Astrocyte (in vitro differentiated cells and primary cell): ENCODE results near the gene FILIP1L. TPM values are rescaled to one million over a fixed set of nuclear protein-coding genes. Genes with fewer than 3 reads are reported as not detected.

Experiments used
- DNase-seq: peaks from one replicate; pipeline ENCODE4 v3.0.0-alpha.2; 2010; ENCODE audit warnings: low read depth
- FAIRE-seq: peaks from 2 replicates; lab custom pipeline; 2011; peaks lifted over from hg19 to GRCh38; lab: Jason Lieb, UNC
- H2AFZ ChIP-seq: 2 replicates; pipeline ENCODE4 v1.6.0; 2012; ENCODE audit warnings: low read depth, low read length, inconsistent platforms
- H3K27ac ChIP-seq: 2 replicates; pipeline ENCODE4 v1.5.1; 2011; ENCODE audit warnings: low read depth, low read length, inconsistent platforms
- H3K27me3 ChIP-seq: 2 replicates; pipeline ENCODE4 v1.6.0; 2011; ENCODE audit warnings: low read length, inconsistent platforms; ENCODE audit not compliant: insufficient read depth
- H3K36me3 ChIP-seq: 2 replicates; pipeline ENCODE4 v1.5.1; 2011; ENCODE audit warnings: low read length, inconsistent platforms; ENCODE audit not compliant: insufficient read depth
- H3K4me1 ChIP-seq: 2 replicates; pipeline ENCODE4 v1.5.1; 2011; ENCODE audit warnings: low read length, inconsistent platforms; ENCODE audit not compliant: insufficient read depth
- H3K4me2 ChIP-seq: 2 replicates; pipeline ENCODE4 v1.6.0; 2012; ENCODE audit warnings: low read length, inconsistent platforms
- H3K4me3 ChIP-seq: 2 replicates; pipeline ENCODE4 v1.5.1; 2011; ENCODE audit warnings: low read depth, mild to moderate bottlenecking, low read length, inconsistent platforms; ENCODE audit not compliant: insufficient read depth
- H3K79me2 ChIP-seq: 2 replicates; pipeline ENCODE4 v1.6.0; 2012; ENCODE audit warnings: mild to moderate bottlenecking, low read length, inconsistent platforms; ENCODE audit not compliant: insufficient read depth
- H3K9ac ChIP-seq: 2 replicates; pipeline ENCODE4 v1.6.0; 2012; ENCODE audit warnings: mild to moderate bottlenecking, low read length, inconsistent platforms
- H3K9me3 ChIP-seq: 2 replicates; pipeline ENCODE4 v1.5.1; 2012; ENCODE audit warnings: low read depth, mild to moderate bottlenecking, low read length, inconsistent platforms; ENCODE audit not compliant: insufficient read depth
- H4K20me1 ChIP-seq: 2 replicates; pipeline ENCODE4 v1.6.0; 2012; ENCODE audit warnings: low read length, inconsistent platforms; ENCODE audit not compliant: insufficient read depth
- H3K27ac Mint-ChIP-seq: one replicate; pipeline ENCODE4 v1.8.0; 2021; ENCODE audit warnings: mild to moderate bottlenecking, mixed read lengths; ENCODE audit not compliant: unreplicated experiment
- H3K27me3 Mint-ChIP-seq: one replicate; pipeline ENCODE4 v1.8.0; 2021; ENCODE audit warnings: low read depth, mixed read lengths; ENCODE audit not compliant: unreplicated experiment
- H3K36me3 Mint-ChIP-seq: one replicate; pipeline ENCODE4 v1.8.0; 2021; ENCODE audit warnings: low read depth, mixed read lengths; ENCODE audit not compliant: unreplicated experiment
- H3K4me1 Mint-ChIP-seq: one replicate; pipeline ENCODE4 v1.8.0; 2021; ENCODE audit warnings: low read depth, mixed read lengths; ENCODE audit not compliant: unreplicated experiment
- H3K4me3 Mint-ChIP-seq: one replicate; pipeline ENCODE4 v1.8.0; 2021; ENCODE audit warnings: mild to moderate bottlenecking, moderate library complexity, mixed read lengths; ENCODE audit not compliant: unreplicated experiment
- H3K9me3 Mint-ChIP-seq: one replicate; pipeline ENCODE4 v1.8.0; 2021; ENCODE audit warnings: mild to moderate bottlenecking, mixed read lengths; ENCODE audit not compliant: unreplicated experiment
- EZH2 ChIP-seq: IDR thresholded peaks from 2 replicates; pipeline ENCODE4 v1.6.1; 2012; ENCODE audit warnings: mild to moderate bottlenecking, low read length, inconsistent platforms; ENCODE audit not compliant: insufficient read depth
- total RNA-seq: library from RNA; stranded (reverse); gene quantifications from 2 replicates; pipeline ENCODE4 v1.2.1, GENCODE V29; 2021
- TF ChIP-seq, protein P1 (sequence below): IDR thresholded peaks from 2 replicates; pipeline ENCODE4 v1.5.1; 2011; ENCODE audit warnings: low read depth, mild to moderate bottlenecking, inconsistent platforms, low read length, moderate library complexity; ENCODE audit not compliant: insufficient read depth

FILIP1L gene
- total RNA-seq, 1 donor from 2014 or later: 209 TPM

DNA sequence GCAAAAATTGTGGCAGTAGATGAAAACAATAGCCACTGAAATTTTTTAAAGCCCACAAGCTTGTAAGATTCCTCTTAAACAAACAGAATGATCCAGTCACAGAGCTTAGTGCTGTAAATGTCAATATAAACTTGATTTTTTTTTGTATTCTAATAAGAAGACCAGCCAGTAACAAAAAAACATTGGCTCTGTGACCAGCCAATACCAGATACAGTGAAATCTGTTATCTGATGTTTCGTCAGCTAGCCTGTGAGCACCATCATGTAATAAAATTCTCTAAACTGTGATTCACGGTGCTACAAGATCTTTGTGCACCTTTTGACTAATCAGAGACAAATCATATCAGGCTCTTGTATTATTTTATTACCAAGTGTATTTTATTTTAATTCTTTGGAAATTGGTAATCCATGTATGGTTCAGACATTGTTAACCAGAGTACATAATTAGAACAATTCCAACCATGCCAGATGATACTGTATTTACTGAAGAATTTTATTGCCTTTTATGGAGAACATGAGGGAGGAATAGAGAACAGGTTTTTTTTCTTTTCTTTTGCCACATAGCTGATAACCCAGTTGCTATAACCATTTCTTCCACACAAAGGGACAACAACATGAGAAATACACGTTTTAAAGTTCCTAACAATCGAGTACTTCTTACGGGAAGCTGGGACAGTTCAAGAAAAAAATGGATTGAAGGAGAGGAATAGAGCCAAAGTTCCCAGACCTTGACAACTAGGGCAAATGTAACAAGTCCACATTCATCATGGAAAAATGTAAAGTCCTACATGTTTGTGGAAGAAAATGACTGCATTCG lies 71.9 kb downstream of the FILIP1L start:
- peak overlapping the region; percentile 62 for H3K4me2 ChIP-seq
- TF ChIP-seq, protein P1, sequence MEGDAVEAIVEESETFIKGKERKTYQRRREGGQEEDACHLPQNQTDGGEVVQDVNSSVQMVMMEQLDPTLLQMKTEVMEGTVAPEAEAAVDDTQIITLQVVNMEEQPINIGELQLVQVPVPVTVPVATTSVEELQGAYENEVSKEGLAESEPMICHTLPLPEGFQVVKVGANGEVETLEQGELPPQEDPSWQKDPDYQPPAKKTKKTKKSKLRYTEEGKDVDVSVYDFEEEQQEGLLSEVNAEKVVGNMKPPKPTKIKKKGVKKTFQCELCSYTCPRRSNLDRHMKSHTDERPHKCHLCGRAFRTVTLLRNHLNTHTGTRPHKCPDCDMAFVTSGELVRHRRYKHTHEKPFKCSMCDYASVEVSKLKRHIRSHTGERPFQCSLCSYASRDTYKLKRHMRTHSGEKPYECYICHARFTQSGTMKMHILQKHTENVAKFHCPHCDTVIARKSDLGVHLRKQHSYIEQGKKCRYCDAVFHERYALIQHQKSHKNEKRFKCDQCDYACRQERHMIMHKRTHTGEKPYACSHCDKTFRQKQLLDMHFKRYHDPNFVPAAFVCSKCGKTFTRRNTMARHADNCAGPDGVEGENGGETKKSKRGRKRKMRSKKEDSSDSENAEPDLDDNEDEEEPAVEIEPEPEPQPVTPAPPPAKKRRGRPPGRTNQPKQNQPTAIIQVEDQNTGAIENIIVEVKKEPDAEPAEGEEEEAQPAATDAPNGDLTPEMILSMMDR: no peak
- no peak for TF ChIP-seq EZH2
- Mint-ChIP-seq H3K27me3 (no peaks in the 10 kb centered on the region), H3K27ac (peak overlapping the region; percentile 96), H3K9me3 (no peaks in the 10 kb centered on the region), H3K4me1 (peaks cover 70% of the 10 kb centered on the region), H3K36me3 (no peaks in the 10 kb centered on the region), H3K4me3 (peak overlapping the region; percentile 9)
- no peak overlapping the region for H2AFZ ChIP-seq
- H3K9ac ChIP-seq: peak overlapping the region; percentile 82
- no peaks in the 10 kb centered on the region for H3K79me2 ChIP-seq
- H3K36me3 ChIP-seq: no peaks in the 10 kb centered on the region
- H3K27me3 ChIP-seq: no peaks in the 10 kb centered on the region
- peaks cover 52% of the 10 kb centered on the region for H3K4me1 ChIP-seq
- H3K4me3 ChIP-seq: no peak overlapping the region
- FAIRE-seq: peak; percentile 78
- no peaks in the 10 kb centered on the region for H3K9me3 ChIP-seq
- H4K20me1 ChIP-seq: no peaks in the 10 kb centered on the region
- peak overlapping the region; percentile 97 for H3K27ac ChIP-seq
- peak; percentile 97 for DNase-seq

DNA sequence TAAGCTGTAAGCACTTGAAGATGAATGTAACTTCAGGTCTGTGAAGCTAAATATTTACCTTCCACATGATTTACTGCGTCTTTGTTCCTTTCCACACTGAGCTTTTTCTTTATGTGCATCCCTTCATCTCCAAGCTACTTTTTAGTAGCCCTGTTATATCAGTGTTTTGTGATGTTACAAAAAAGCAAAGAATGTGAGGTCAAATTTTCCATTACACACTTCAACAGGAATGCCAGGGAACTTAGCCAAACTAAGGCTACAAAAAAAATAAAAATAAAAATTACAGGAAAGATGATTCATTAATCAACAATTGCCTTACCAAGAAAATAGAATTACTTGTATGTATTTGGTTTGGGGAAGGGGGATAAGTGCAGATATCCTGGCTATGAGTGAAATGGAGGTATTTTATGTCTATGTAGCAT lies 73.0 kb downstream of the FILIP1L start:
- peak overlapping the region; percentile 97 for H3K27ac ChIP-seq
- H3K36me3 ChIP-seq: no peaks in the 10 kb centered on the region
- H3K9me3 Mint-ChIP-seq: no peaks in the 10 kb centered on the region
- peaks cover 64% of the 10 kb centered on the region for H3K4me1 Mint-ChIP-seq
- no peak overlapping the region for H3K4me3 ChIP-seq
- H3K9me3 ChIP-seq: no peaks in the 10 kb centered on the region
- peak overlapping the region; percentile 82 for H3K9ac ChIP-seq
- H4K20me1 ChIP-seq: no peaks in the 10 kb centered on the region
- TF ChIP-seq EZH2: no peak
- TF ChIP-seq, protein P1: no peak
- peak overlapping the region; percentile 96 for H3K27ac Mint-ChIP-seq
- H3K4me2 ChIP-seq: peak overlapping the region; percentile 62
- no peak overlapping the region for H3K4me3 Mint-ChIP-seq
- H2AFZ ChIP-seq: no peak overlapping the region
- H3K4me1 ChIP-seq: peaks cover 43% of the 10 kb centered on the region
- H3K27me3 ChIP-seq: no peaks in the 10 kb centered on the region
- H3K27me3 Mint-ChIP-seq: no peaks in the 10 kb centered on the region
- DNase-seq (peak; percentile 90), FAIRE-seq (peak; percentile 94)
- H3K79me2 ChIP-seq: no peaks in the 10 kb centered on the region
- no peaks in the 10 kb centered on the region for H3K36me3 Mint-ChIP-seq
